Spleen (tissue), 7 donors: ENCODE measurements around the gene CBX3.
A peak's percentile ranks its signal among the peaks of the same experiment; 100 is the strongest.

ENCODE experiments used
- CTCF ChIP-seq, 11 experiments: fragments of 200-600 bp in 7 of 11; fragments of 450-650 bp in 4 of 11; sonication (generic) in 4 of 11; IDR thresholded peaks in 8 of 11; conservative IDR thresholded peaks in 3 of 11; 1 replicate in 7 of 11; 2 replicates in 4 of 11; pipeline versions ENCODE4 v1.4.0 to v1.8.0; 2016 to 2021; ENCODE audit warnings: antibody characterized with exemption in 11 of 11, inconsistent platforms in 4 of 11, mild to moderate bottlenecking in 1 of 11
- POLR2A ChIP-seq, 3 donors: fragments of 450-650 bp; IDR thresholded peaks; one replicate each; pipeline ENCODE4 v1.5.1; 2017; ENCODE audit warnings: antibody characterized with exemption in 3 of 3, mild to moderate bottlenecking in 1 of 3
- donor health status: DM: no; HTN: no; CAD: no; lungs with moderate emphysema.
- donor health status: DM: no; HTN: no; CAD: no.
- donor health status: DM: no; HTN: no; CAD: no.

GRCh38 chr7:26201247-26202018 is at the start of gene CBX3:
- TF ChIP-seq CTCF (IDR thresholded peaks at IDR 0.05 in 8 of 11, conservative IDR thresholded peaks at IDR 0.05 in 3 of 11) (peak in 2 of 11 experiments; percentile 5 to 14), POLR2A (IDR thresholded peaks at IDR 0.05) (peak; percentile 34 to 78 (median 52))
